ENCODE results near the gene PPT1. TPM values are rescaled to one million over a fixed set of nuclear protein-coding genes. Genes with fewer than 3 reads are reported as not detected.
A peak's percentile ranks its signal among the peaks of the same experiment; 100 is the strongest.
"Not testable (repeated sequence)": the region's sequence is repeated elsewhere in the genome, so short reads cannot be mapped to it uniquely, and the experiment has no call there.

Gene PPT1
- total and polyA plus RNA-seq, 2 experiments from 2014 or later = 64.2 to 78.0 TPM

GRCh38 chr1:40038697-40039096, 58.4 kb downstream of the PPT1 start:
- Histone ChIP-seq H3K36me3 (replicated peaks; ENCODE audit: insufficient read depth, low read depth) (no peaks in the 10 kb centered on the region), H3K4me2 (peak overlapping the region; percentile 86), H3K27me3 (no peaks in the 10 kb centered on the region), H3K79me2 (peaks cover 31% of the 10 kb centered on the region), H3K27ac (peak overlapping the region; percentile 98), H2AFZ (no peak overlapping the region), H3K4me1 (ENCODE audit: insufficient read depth) (peaks cover 24% of the 10 kb centered on the region), H3K4me3 (no peak overlapping the region), H4K20me1 (ENCODE audit: insufficient read depth, poor library complexity, severe bottlenecking) (peaks cover 8% of the 10 kb centered on the region), H3K9me3 (ENCODE audit: low read depth) (no peaks in the 10 kb centered on the region), H3K9me2 (replicated peaks; ENCODE audit: insufficient read depth) (no peaks in the 10 kb centered on the region)
- 82% methylated on average over 3 of the region's 3 CpGs for WGBS (ENCODE audit: low lambda C conversion rate, missing lambda C conversion rate)
- no peak for DNase-seq (ENCODE audit: low spot score)
- TF ChIP-seq CTCF (IDR thresholded peaks at IDR 0.05; ENCODE audit: poor library complexity) (no peak), EZH2phosphoT487 (IDR thresholded peaks at IDR 0.05; ENCODE audit: low read depth, severe bottlenecking, unreplicated experiment) (no peak), EZH2 (IDR thresholded peaks at IDR 0.05; ENCODE audit: borderline replicate concordance) (no peak)

- DNase-seq (ENCODE audit: low spot score); H3K4me2 ChIP-seq; H3K9me2 ChIP-seq (replicated peaks; ENCODE audit: insufficient read depth); H2AFZ ChIP-seq; H4K20me1 ChIP-seq (ENCODE audit: insufficient read depth, poor library complexity, severe bottlenecking); H3K4me3 ChIP-seq; H3K27me3 ChIP-seq; H3K27ac ChIP-seq; H3K9me3 ChIP-seq (ENCODE audit: low read depth); H3K36me3 ChIP-seq (replicated peaks; ENCODE audit: insufficient read depth, low read depth): not testable (repeated sequence)
- H3K79me2 ChIP-seq = peaks cover 16% of the 10 kb centered on the region
- peaks cover 19% of the 10 kb centered on the region for H3K4me1 ChIP-seq (ENCODE audit: insufficient read depth)
- over 99% methylated on average over 8 of the region's 8 CpGs for WGBS (ENCODE audit: low lambda C conversion rate, missing lambda C conversion rate)
These were observed 59.8 kb downstream of the PPT1 start for GRCh38 chr1:40037254-40037653.

- DNase-seq (ENCODE audit: low spot score) = peak; percentile 49
These were observed 60.5 kb downstream of the PPT1 start for GRCh38 chr1:40036574-40036973.

DNA sequence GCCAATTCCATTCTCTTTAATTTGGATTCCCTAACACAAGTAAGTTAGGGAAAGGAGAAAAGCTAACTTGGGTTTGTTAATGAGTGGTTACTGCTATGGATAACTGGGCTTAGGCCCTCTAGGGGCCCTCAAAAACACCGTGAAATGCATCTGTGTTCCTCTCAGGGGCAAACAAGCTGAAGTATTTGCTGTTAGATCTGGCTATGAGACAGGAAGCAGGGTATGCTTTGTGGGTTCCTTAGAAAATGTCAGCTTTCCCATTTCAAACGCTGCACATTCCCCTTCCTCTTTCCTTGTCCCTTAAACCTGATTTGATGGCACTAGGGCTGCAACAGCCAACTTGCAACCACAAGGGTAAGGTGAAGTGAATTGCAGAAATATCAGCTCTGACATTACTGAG, 62.2 kb downstream of the PPT1 start:
- WGBS (ENCODE audit: low lambda C conversion rate, missing lambda C conversion rate) = 68% methylated on average over 2 of the region's 2 CpGs
- Histone ChIP-seq H3K9me2 (replicated peaks; ENCODE audit: insufficient read depth) (no peaks in the 10 kb centered on the region), H3K27me3 (no peaks in the 10 kb centered on the region), H3K79me2 (no peaks in the 10 kb centered on the region), H3K4me1 (ENCODE audit: insufficient read depth) (peaks cover 19% of the 10 kb centered on the region), H3K27ac (no peak overlapping the region), H3K4me3 (no peak overlapping the region), H3K36me3 (replicated peaks; ENCODE audit: insufficient read depth, low read depth) (no peaks in the 10 kb centered on the region), H2AFZ (no peak overlapping the region), H3K9me3 (ENCODE audit: low read depth) (no peaks in the 10 kb centered on the region), H4K20me1 (ENCODE audit: insufficient read depth, poor library complexity, severe bottlenecking) (no peaks in the 10 kb centered on the region), H3K4me2 (no peak overlapping the region)
- TF ChIP-seq EZH2 (IDR thresholded peaks at IDR 0.05; ENCODE audit: borderline replicate concordance) = no peak
- no peak for TF ChIP-seq EZH2phosphoT487 (IDR thresholded peaks at IDR 0.05; ENCODE audit: low read depth, severe bottlenecking, unreplicated experiment)
- TF ChIP-seq CTCF (IDR thresholded peaks at IDR 0.05; ENCODE audit: poor library complexity) = no peak
- no peak for DNase-seq (ENCODE audit: low spot score)

More at GRCh38 chr1:40036574-40036973, 60.5 kb downstream of the PPT1 start:
- Histone ChIP-seq H3K79me2 (peaks cover 9% of the 10 kb centered on the region), H3K9me3 (ENCODE audit: low read depth) (no peaks in the 10 kb centered on the region), H2AFZ (no peak overlapping the region), H3K4me3 (no peak overlapping the region), H3K4me2 (no peak overlapping the region), H3K9me2 (replicated peaks; ENCODE audit: insufficient read depth) (no peaks in the 10 kb centered on the region), H3K27ac (no peak overlapping the region), H3K36me3 (replicated peaks; ENCODE audit: insufficient read depth, low read depth) (no peaks in the 10 kb centered on the region), H4K20me1 (ENCODE audit: insufficient read depth, poor library complexity, severe bottlenecking) (peaks cover 3% of the 10 kb centered on the region), H3K4me1 (ENCODE audit: insufficient read depth) (peaks cover 12% of the 10 kb centered on the region), H3K27me3 (no peaks in the 10 kb centered on the region)
- 66% methylated on average over 4 of the region's 4 CpGs for WGBS (ENCODE audit: low lambda C conversion rate, missing lambda C conversion rate)
- no peak for TF ChIP-seq EZH2 (IDR thresholded peaks at IDR 0.05; ENCODE audit: borderline replicate concordance)
- no peak for TF ChIP-seq CTCF (IDR thresholded peaks at IDR 0.05; ENCODE audit: poor library complexity)
- TF ChIP-seq EZH2phosphoT487 (IDR thresholded peaks at IDR 0.05; ENCODE audit: low read depth, severe bottlenecking, unreplicated experiment) = no peak
